GM23248 (cell line): ENCODE data around the gene AVL9.
"Not testable (repeated sequence)": the region's sequence is repeated elsewhere in the genome, so short reads cannot be mapped to it uniquely, and the experiment has no call there.

Source experiments
- EZH2 ChIP-seq: fragments of 200-600 bp; sonication (generic); IDR thresholded peaks from 2 replicates; pipeline ENCODE4 v1.6.1; 2018; ENCODE audit warnings: antibody characterized with exemption, mild to moderate bottlenecking; ENCODE audit not compliant: insufficient read depth, poor library complexity, severe bottlenecking
- EZH2phosphoT487 ChIP-seq: fragments of 200-600 bp; sonication (generic); IDR thresholded peaks from 2 replicates; pipeline ENCODE4 v1.6.1; 2018; ENCODE audit warnings: antibody characterized with exemption, moderate library complexity, mild to moderate bottlenecking, low read depth; ENCODE audit not compliant: insufficient read depth

DNA sequence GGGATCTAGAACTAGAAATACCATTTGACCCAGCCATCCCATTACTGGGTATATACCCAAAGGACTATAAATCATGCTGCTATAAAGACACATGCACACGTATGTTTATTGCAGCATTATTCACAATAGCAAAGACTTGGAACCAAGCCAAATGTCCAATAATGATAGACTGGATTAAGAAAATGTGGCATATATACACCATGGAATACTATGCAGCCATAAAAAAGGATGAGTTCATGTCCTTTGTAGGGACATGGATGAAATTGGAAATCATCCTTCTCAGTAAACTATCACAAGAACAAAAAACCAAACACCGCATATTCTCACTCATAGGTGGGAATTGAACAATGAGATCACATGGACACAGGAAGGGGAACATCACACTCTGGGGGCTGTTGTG is 25.3 kb upstream of the AVL9 start:
- TF ChIP-seq EZH2, EZH2phosphoT487: not testable (repeated sequence)
